Activated T-cell treated with anti-CD3 and anti-CD28 coated beads for 24 hours (primary cell): ENCODE results near the gene HTR3B.
"Not testable (repeated sequence)": the region's sequence is repeated elsewhere in the genome, so short reads cannot be mapped to it uniquely, and the experiment has no call there.

Experiments
- DNase-seq: peaks from one replicate; pipeline ENCODE4 v3.0.0-alpha.2; 2020; ENCODE audit warnings: low read depth

Gene HTR3B, protein sequence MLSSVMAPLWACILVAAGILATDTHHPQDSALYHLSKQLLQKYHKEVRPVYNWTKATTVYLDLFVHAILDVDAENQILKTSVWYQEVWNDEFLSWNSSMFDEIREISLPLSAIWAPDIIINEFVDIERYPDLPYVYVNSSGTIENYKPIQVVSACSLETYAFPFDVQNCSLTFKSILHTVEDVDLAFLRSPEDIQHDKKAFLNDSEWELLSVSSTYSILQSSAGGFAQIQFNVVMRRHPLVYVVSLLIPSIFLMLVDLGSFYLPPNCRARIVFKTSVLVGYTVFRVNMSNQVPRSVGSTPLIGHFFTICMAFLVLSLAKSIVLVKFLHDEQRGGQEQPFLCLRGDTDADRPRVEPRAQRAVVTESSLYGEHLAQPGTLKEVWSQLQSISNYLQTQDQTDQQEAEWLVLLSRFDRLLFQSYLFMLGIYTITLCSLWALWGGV

GRCh38 chr11:113904379-113905101 is at the start of gene HTR3B:
TSS of gene HTR3B (plus strand) at chr11:113904796. CDS start at chr11:113904934, 138 bp downstream.
- DNase-seq: no peak

- DNase-seq: no peak
These were observed 48.8 kb upstream of the HTR3B start for GRCh38 chr11:113855803-113856202.

GRCh38 chr11:113856966-113857759 is 47.4 kb upstream of the HTR3B start:
- no peak for DNase-seq

- no peak for DNase-seq
These were observed 44.9 kb upstream of the HTR3B start for GRCh38 chr11:113859665-113860064.

- no peak for DNase-seq
These were observed 42.2 kb upstream of the HTR3B start for GRCh38 chr11:113862435-113862834.

DNA sequence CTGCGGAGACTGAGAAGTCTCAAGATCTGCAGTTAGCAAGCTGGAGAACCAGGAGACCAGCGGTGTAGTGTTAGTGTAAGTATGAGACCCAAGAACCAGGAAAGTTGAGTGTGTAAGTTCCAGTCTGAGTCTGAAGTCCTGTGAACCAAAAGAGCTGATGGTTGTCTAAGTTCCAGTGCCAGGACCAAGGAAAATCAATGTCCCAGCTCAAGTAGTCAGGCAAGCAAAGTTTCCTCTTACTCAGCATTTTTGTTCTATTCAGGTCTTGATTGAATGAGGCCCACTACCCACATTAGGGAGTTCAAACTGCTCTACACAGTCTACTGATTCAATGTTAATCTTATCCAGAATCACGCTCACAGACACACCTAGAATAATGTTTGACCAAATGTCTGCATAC is 40.2 kb upstream of the HTR3B start:
- DNase-seq: no peak

- DNase-seq: no peak
These were observed 38.7 kb upstream of the HTR3B start for GRCh38 chr11:113865873-113866272.

DNA sequence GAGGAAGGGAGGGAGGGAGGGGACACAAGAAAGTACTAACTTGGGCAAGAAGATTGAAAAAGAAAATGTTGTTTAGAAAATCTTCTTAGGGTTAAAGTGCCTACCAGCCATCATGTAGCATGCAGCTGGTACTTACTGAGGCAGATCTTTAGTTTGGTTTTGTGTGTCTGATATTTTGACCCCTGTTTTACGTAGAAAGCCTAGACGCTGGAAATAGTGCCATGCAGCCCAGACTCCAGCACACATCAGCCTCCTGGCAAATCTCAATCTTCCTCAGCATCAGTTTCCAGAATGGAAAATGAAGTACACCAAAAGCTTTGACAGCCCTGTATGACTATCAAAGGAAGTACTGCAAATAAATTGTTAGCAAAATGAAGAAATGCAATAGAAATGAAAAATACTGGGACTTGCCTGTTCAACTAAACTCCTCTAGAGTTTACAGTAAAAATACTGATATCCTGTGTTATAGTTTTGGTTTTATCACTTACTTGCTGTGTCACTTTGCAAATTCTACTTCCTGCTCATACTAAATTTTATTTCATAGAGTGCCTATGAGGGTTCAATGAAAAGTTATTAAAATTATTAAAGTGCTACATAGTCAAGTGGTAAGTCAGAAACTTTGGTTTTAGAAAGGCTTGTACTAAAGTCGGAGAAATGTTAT is 36.6 kb upstream of the HTR3B start:
- DNase-seq: no peak

DNA sequence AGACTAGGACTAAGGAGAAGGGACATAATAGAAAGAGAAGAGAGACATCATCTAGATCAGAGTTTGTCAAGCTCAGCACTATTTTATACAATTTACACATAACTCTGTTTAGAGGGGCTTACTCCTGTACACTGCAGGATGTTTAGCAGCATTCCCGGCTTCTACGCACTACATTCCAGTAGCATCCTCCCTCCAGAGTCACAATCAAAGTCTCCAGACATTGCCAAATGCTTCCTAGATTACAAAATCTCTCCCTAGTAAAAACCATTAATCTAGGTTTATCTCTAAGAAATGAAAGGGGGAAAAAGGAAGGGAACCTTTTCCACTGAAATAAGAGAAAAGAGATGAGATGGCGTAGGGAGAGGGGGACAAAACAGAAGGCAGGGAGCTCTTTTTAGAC is 33.3 kb upstream of the HTR3B start:
- DNase-seq: no peak

DNA sequence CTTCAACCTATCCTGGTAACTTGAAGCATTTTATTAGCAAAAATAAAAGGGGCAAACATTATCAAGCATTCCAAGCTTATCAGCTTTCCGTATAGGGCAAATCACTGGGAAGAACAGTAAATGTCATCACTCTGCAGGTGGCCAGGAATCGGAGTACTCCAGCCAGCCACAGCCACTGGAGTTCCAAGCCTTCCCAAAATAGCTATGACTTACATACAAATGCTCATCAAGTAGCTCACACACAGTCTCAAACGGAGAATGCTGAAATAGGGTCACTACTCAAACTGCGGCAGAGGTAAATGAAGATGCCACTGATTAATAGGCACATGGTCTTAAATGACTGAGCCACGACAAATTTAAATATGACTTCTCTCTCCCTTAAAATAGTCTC is 31.4 kb upstream of the HTR3B start:
- no peak for DNase-seq

DNA sequence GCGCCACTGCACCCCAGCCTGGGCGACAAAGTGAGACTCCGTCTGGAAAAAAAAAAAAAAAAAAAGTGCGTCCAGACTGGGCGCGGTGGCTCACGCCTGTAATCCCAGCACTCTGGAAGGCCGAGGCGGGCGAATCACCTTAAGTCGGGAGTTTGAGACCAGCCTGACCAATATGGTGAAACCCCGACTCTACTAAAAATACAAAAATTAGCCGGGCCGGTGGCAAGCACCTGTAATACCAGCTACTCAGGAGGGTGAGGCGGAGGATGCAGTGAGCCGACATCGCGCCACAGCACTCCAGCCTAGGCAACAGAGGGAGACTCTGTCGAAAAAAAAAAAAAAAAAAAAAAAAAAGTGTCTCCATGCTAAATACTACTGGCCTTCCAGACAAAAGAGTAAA is 30.5 kb upstream of the HTR3B start:
- no peak for DNase-seq

DNA sequence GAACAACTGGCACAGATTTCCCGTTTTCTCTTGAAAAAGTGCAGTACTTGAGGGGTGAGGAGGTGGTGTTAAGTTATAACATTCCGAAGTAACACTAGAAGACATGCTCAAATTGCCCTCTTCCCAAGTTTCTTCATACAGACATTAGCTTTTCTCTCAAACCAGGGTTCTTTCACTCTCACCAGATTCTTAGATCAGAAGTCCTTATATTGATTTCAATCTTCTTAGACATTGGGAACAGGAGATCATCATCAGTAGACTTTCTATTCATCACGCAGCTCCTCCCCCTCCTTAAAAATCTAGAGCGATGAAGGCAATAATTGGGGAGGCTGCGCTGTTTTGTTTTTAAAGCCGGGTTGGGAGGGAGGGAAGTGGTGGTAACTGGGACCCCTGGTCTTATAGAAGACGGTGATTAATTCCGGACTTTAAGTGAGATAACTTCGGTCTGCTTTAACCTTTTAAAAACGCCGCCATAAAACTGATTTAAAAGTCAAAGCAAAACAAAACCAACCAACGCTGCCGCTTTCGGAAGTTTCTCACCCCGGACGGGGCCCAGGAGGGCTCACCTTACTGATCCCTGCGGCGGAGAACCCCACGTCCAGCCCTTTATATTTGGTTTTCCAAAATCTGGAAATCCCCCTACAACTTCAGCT is 29.9 kb upstream of the HTR3B start:
- peak; percentile 32 for DNase-seq

- peak; percentile 73 for DNase-seq
These were observed 29.1 kb upstream of the HTR3B start, which contains the start of gene USP28 for GRCh38 chr11:113875234-113876073. TSS of gene USP28 (minus strand) at chr11:113875572. CDS start at chr11:113875501, 71 bp downstream.

GRCh38 chr11:113876074-113876797 is 28.4 kb upstream of the HTR3B start:
- no peak for DNase-seq

GRCh38 chr11:113876798-113877669 is 27.6 kb upstream of the HTR3B start:
- no peak for DNase-seq

DNA sequence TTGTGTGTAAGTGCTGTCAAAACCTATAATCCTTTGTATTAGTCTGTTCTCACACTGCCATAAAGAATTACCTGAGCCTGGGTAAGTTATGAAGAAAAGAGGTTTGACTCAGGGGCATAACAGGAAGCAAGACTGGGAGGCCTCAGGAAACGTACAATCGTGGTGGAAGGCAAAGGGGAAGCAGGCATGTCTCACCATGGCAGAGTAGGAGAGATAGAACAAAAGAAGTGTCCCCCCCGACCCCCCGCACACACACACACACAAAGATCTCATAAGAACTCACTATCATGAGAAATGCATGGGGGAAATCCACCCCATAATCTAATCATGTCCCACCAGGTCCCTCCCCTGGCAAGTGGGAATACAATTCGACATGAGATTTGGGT is 26.9 kb upstream of the HTR3B start:
- DNase-seq: no peak

DNA sequence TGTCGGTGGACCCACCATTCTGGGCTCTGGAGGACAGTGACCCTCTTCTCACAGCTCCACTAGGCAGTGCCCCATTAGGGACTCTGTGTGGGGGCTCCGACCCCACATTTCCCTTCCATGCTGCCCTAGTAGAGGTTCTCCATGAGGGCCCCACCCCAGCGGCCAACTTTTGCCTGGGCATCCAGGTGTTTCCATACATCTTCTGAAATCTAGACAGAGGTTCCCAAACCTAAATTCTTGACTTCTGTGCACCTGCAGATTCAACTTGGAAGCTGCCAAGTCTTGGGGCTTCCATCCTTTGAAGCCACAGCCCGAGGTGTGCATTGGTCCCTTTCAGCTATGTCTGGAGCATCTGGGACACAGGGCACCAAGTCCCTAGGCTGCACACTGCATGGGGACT is 25.1 kb upstream of the HTR3B start:
- not testable (repeated sequence) for DNase-seq

DNA sequence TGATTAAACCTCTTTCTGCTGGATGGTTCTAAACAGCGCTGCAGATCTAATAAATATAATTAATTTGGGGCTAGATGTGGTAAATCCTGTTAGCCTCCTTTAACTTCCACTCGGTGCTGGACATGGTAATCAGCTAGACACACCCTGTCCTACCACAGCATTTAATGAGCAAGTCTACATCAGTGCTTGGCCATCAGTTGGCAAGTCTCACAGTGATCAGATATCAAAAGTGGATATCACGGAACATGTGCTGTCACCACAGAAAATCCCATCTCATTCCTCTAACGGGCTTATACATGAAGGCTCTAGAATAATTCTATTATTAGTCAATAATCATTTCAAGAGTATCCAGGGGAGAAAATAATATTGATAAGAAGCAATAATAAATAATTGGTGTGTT is 23.6 kb upstream of the HTR3B start:
- DNase-seq: no peak

GRCh38 chr11:113881856-113882255 is 22.7 kb upstream of the HTR3B start:
- no peak for DNase-seq
